K562 (cell line): Measurements from ENCODE around the gene VPS13D. TPM values are rescaled to one million over a fixed set of nuclear protein-coding genes. Genes with fewer than 3 reads are reported as not detected.

Experiments
- ADNP ChIP-seq: fragments of 200-800 bp; sonication (Bioruptor generic); IDR thresholded peaks from 2 replicates; pipeline ENCODE4 v1.6.1; 2016; ENCODE audit warnings: missing genetic modification characterization, missing compliant biosample characterization
- ARID2 ChIP-seq: fragments of 450-650 bp; IDR thresholded peaks from 2 replicates; pipeline ENCODE4 v1.6.1; 2017; ENCODE audit warnings: antibody characterized with exemption, mild to moderate bottlenecking
- DNMT1 ChIP-seq: fragments of 450-650 bp; IDR thresholded peaks from 2 replicates; pipeline ENCODE4 v1.6.1; 2016; ENCODE audit warnings: antibody characterized with exemption, mild to moderate bottlenecking
- DPF2 ChIP-seq: fragments of 450-650 bp; IDR thresholded peaks from 2 replicates; pipeline ENCODE4 v1.6.1; 2016
- ELF2 ChIP-seq: fragments of 250-450 bp; sonication (Bioruptor Pico); IDR thresholded peaks from 2 replicates; pipeline ENCODE4 v1.5.0; 2021; ENCODE audit warnings: mild to moderate bottlenecking
- GABPA ChIP-seq: fragments of 200-800 bp; sonication (Bioruptor generic); conservative IDR thresholded peaks from 2 replicates; pipeline ENCODE4 v1.6.1; 2016; ENCODE audit warnings: low read depth, missing genetic modification characterization, missing compliant biosample characterization
- HEY1 ChIP-seq: fragments of 250-450 bp; sonication (Bioruptor Pico); IDR thresholded peaks from 2 replicates; pipeline ENCODE4 v1.5.0; 2020; ENCODE audit warnings: mild to moderate bottlenecking, moderate library complexity, borderline replicate concordance
- ID3 ChIP-seq, 2 experiments: fragments of 250-450 bp in 1 of 2; fragments of 450-650 bp in 1 of 2; sonication (Bioruptor Pico) in 1 of 2; IDR thresholded peaks; 2 replicates each; pipeline versions ENCODE4 v1.6.1 to v1.8.0; 2016 to 2021; ENCODE audit warnings: mild to moderate bottlenecking in 2 of 2, moderate library complexity in 2 of 2, missing compliant biosample characterization in 1 of 2, missing genetic modification characterization in 1 of 2
- LARP7 ChIP-seq: fragments of 450-650 bp; IDR thresholded peaks from 2 replicates; pipeline ENCODE4 v1.6.1; 2016
- MAFF ChIP-seq: IDR thresholded peaks from 2 replicates; pipeline ENCODE4 v1.6.1; 2012; ENCODE audit warnings: low read length, improper control_type of control experiment
- MLLT1 ChIP-seq, 2 experiments: fragments of 450-650 bp; IDR thresholded peaks; 2 replicates each; pipeline ENCODE4 v1.6.1; 2016
- MTF1 ChIP-seq: fragments of 250-450 bp; sonication (Bioruptor Pico); IDR thresholded peaks from 2 replicates; pipeline ENCODE4 v1.9.0; 2021; ENCODE audit warnings: moderate library complexity, mild to moderate bottlenecking, inconsistent platforms, borderline replicate concordance
- PHF20 ChIP-seq: fragments of 450-650 bp; IDR thresholded peaks from 2 replicates; pipeline ENCODE4 v1.6.1; 2018; ENCODE audit not compliant: partially characterized antibody
- PTTG1 ChIP-seq: fragments of 450-650 bp; IDR thresholded peaks from 2 replicates; pipeline ENCODE4 v1.6.1; 2016; ENCODE audit warnings: low read depth, mild to moderate bottlenecking, missing genetic modification characterization, missing compliant biosample characterization
- THRAP3 ChIP-seq: fragments of 450-650 bp; IDR thresholded peaks from 2 replicates; pipeline ENCODE4 v1.6.1; 2016; ENCODE audit warnings: mild to moderate bottlenecking, inconsistent platforms, borderline replicate concordance
- ZKSCAN8 ChIP-seq: fragments of 200-800 bp; sonication (Bioruptor generic); IDR thresholded peaks from 2 replicates; pipeline ENCODE4 v1.6.1; 2016; ENCODE audit warnings: missing genetic modification characterization, missing compliant biosample characterization
- ZNF407 ChIP-seq: fragments of 450-650 bp; IDR thresholded peaks from 2 replicates; pipeline ENCODE4 v1.6.1; 2016; ENCODE audit warnings: low read depth
- ZNF668 ChIP-seq: fragments of 250-450 bp; sonication (Bioruptor Pico); IDR thresholded peaks from 2 replicates; pipeline ENCODE4 v1.8.0; 2022; ENCODE audit warnings: mild to moderate bottlenecking, inconsistent platforms
- ZNF778 ChIP-seq: fragments of 450-650 bp; formaldehyde crosslinking; IDR thresholded peaks from 2 replicates; pipeline ENCODE4 v1.4.0; 2020; ENCODE audit warnings: mild to moderate bottlenecking, moderate library complexity
- polyA plus RNA-seq, 8 experiments: library from polyadenylated mRNA; depleted of rRNA in 4 of 8; stranded (reverse) in 5 of 8; unstranded in 3 of 8; fragments of >200 nt; fragmentation: Nextera tagmentation in 2 of 8; fragmentation: Illumina TruSeq in 1 of 8; extraction: Ambion mirVana in 2 of 8; extraction: Trizol in 1 of 8; gene quantifications; 2 replicates each; pipeline versions ENCODE4 v1.2.1 to v1.2.3, GENCODE V29; 2011 to 2014; ENCODE audit warnings: inconsistent platforms in 1 of 8, missing spikeins in 1 of 8
- total RNA-seq, 7 experiments: library from RNA; depleted of rRNA in 6 of 7; stranded (reverse); fragments of >200 nt in 6 of 7; fragmentation: Illumina TruSeq in 2 of 7; extraction: Trizol in 2 of 7; gene quantifications; 2 replicates each; pipeline versions ENCODE4 v1.2.1 to v1.2.3, GENCODE V29; 2011 to 2021; ENCODE audit warnings: low replicate concordance in 1 of 7

VPS13D gene
- total and polyA plus RNA-seq, 9 of the 15 experiments (the other 6 are each of a cell fraction or from before 2014, with no cell fraction given) = 6.1 to 51.5 (median 38.5) TPM

GRCh38 chr1:12529640-12530174, 299.9 kb downstream of the VPS13D start (continued):
- TF ChIP-seq PTTG1 = 0 out of 2 replicates have a peak, but pooled peaks have one; percentile 12
- TF ChIP-seq ELF2 (CRISPR knock-in tag) = peak; percentile 15
- 0 out of 2 replicates have a peak, but pooled peaks have one; percentile 18 for TF ChIP-seq MTF1 (CRISPR knock-in tag)
- TF ChIP-seq ZNF407 = peak; percentile 49; the same call in 1 of the 2 replicates
- peak; percentile 41; the same call in 1 of the 2 replicates for TF ChIP-seq ARID2
- TF ChIP-seq PHF20 = peak; percentile 34
- 0 out of 2 replicates have a peak, but pooled peaks have one; percentile 4 for TF ChIP-seq ZNF668
- peak in 1 of 2 experiments; percentile 10; a peak in 1 of 4 replicates for TF ChIP-seq MLLT1 (IDR thresholded peaks at IDR 0.05)
- 0 out of 2 replicates have a peak, but pooled peaks have one; percentile 1 for TF ChIP-seq GABPA
- TF ChIP-seq HEY1 (CRISPR knock-in tag) = peak; percentile 45; the same call in 1 of the 2 replicates
- no peak for TF ChIP-seq ZNF778 (CRISPR knock-in tag)
- no peak for TF ChIP-seq ID3 (CRISPR knock-in tag; IDR thresholded peaks at IDR 0.05)
- no peak for TF ChIP-seq ID3 (tag; IDR thresholded peaks at IDR 0.05)
- peak; percentile 70; the same call in 1 of the 2 replicates for TF ChIP-seq DPF2
- TF ChIP-seq MAFF = peak; percentile 13; the same call in 1 of the 2 replicates
- 0 out of 2 replicates have a peak, but pooled peaks have one; percentile 4 for TF ChIP-seq ZKSCAN8 (CRISPR knock-in tag)
- TF ChIP-seq ADNP (tag) = 0 out of 2 replicates have a peak, but pooled peaks have one; percentile 41
- peak; percentile 63; the same call in 1 of the 2 replicates for TF ChIP-seq LARP7
- TF ChIP-seq DNMT1 = 0 out of 2 replicates have a peak, but pooled peaks have one; percentile 70
- TF ChIP-seq THRAP3 = peak; percentile 32; the same call in 1 of the 2 replicates
